ENCODE measurements around the gene JAZF1.

Gene JAZF1

GRCh38 chr7:28132959-28133870 is 47.4 kb downstream of the JAZF1 start:
- Histone ChIP-seq H4K91ac (ENCODE audit: low read depth, low read length, poor library complexity) (no peak overlapping the region), H3K27me3 (ENCODE audit: control insufficient read depth in 3 of 3, insufficient read depth in 3 of 3, low read depth in 1 of 3, low read length in 3 of 3) (peaks cover 0 to 4% (median 0%) of the 10 kb centered on the region in 3 experiments), H2AK5ac (ENCODE audit: low read depth, low read length) (no peak overlapping the region), H3K36me3 (replicated peaks in 1 of 2; ENCODE audit: control insufficient read depth in 2 of 2, insufficient read depth in 2 of 2, low read length in 2 of 2) (no peaks in the 10 kb centered on the region), H2BK120ac (ENCODE audit: low read depth, low read length) (no peak overlapping the region), H3K4me1 (ENCODE audit: control insufficient read depth in 2 of 2, insufficient read depth in 1 of 2, low read depth in 1 of 2, low read length in 2 of 2) (no peaks in the 10 kb centered on the region), H4K8ac (ENCODE audit: low read depth, low read length) (no peak overlapping the region), H3K79me1 (ENCODE audit: low read depth, low read length) (no peaks in the 10 kb centered on the region), H2BK12ac (ENCODE audit: low read length) (no peak overlapping the region), H3K4ac (ENCODE audit: low read length) (no peak overlapping the region), H3K9me3 (replicated peaks in 1 of 2; ENCODE audit: control insufficient read depth in 2 of 2, insufficient read depth in 1 of 2, low read depth in 1 of 2, low read length in 2 of 2) (no peaks in the 10 kb centered on the region), H2BK15ac (ENCODE audit: low read length) (no peak overlapping the region), H3K18ac (ENCODE audit: low read length) (no peak overlapping the region), H2BK5ac (ENCODE audit: low read length) (no peak overlapping the region), H3K23ac (ENCODE audit: low read depth, low read length, poor library complexity) (no peak overlapping the region), H3K27ac (replicated peaks; ENCODE audit: low read length) (no peak overlapping the region), H3K4me2 (ENCODE audit: insufficient read depth, low read length, poor library complexity, severe bottlenecking) (no peak overlapping the region), H3K14ac (ENCODE audit: low read length) (no peak overlapping the region), H3K9ac (ENCODE audit: low read depth, low read length, poor library complexity) (no peak overlapping the region), H3K4me3 (ENCODE audit: low read length in 2 of 2) (no peak overlapping the region), H2AFZ (ENCODE audit: low read length) (no peak overlapping the region)
- WGBS, 2 donors (ENCODE audit: extremely low coverage in 2 of 2, insufficient read length in 2 of 2, insufficient replicate concordance in 1 of 2) = no CpG with 5 or more reads among the region's 1 CpG
- DNase-seq (ENCODE audit: low spot score) = no peak

- Histone ChIP-seq H3K36me3 (replicated peaks in 1 of 2; ENCODE audit: control insufficient read depth in 2 of 2, insufficient read depth in 2 of 2, low read length in 2 of 2) (no peaks in the 10 kb centered on the region), H4K8ac (ENCODE audit: low read depth, low read length) (no peak overlapping the region), H2BK12ac (ENCODE audit: low read length) (no peak overlapping the region), H4K91ac (ENCODE audit: low read depth, low read length, poor library complexity) (no peak overlapping the region), H3K27ac (replicated peaks; ENCODE audit: low read length) (no peak overlapping the region), H3K4me2 (ENCODE audit: insufficient read depth, low read length, poor library complexity, severe bottlenecking) (no peak overlapping the region), H3K79me1 (ENCODE audit: low read depth, low read length) (no peaks in the 10 kb centered on the region), H3K4me1 (ENCODE audit: control insufficient read depth in 2 of 2, insufficient read depth in 1 of 2, low read depth in 1 of 2, low read length in 2 of 2) (peaks cover 0 to 1% of the 10 kb centered on the region in 2 donors), H3K23ac (ENCODE audit: low read depth, low read length, poor library complexity) (no peak overlapping the region), H3K18ac (ENCODE audit: low read length) (no peak overlapping the region), H3K4me3 (ENCODE audit: low read length in 2 of 2) (no peak overlapping the region), H3K9me3 (replicated peaks in 1 of 2; ENCODE audit: control insufficient read depth in 2 of 2, insufficient read depth in 1 of 2, low read depth in 1 of 2, low read length in 2 of 2) (no peaks in the 10 kb centered on the region), H3K9ac (ENCODE audit: low read depth, low read length, poor library complexity) (no peak overlapping the region), H2AK5ac (ENCODE audit: low read depth, low read length) (no peak overlapping the region), H3K27me3 (ENCODE audit: control insufficient read depth in 3 of 3, insufficient read depth in 3 of 3, low read depth in 1 of 3, low read length in 3 of 3) (no peaks in the 10 kb centered on the region), H2BK5ac (ENCODE audit: low read length) (no peak overlapping the region), H2BK120ac (ENCODE audit: low read depth, low read length) (no peak overlapping the region), H2AFZ (ENCODE audit: low read length) (no peak overlapping the region), H3K14ac (ENCODE audit: low read length) (no peak overlapping the region), H2BK15ac (ENCODE audit: low read length) (no peak overlapping the region), H3K4ac (ENCODE audit: low read length) (no peak overlapping the region)
- DNase-seq (ENCODE audit: low spot score) = no peak
- no CpG with 5 or more reads among the region's 3 CpGs for WGBS, 2 donors (ENCODE audit: extremely low coverage in 2 of 2, insufficient read length in 2 of 2, insufficient replicate concordance in 1 of 2)
These were observed 50.3 kb downstream of the JAZF1 start for GRCh38 chr7:28130277-28130676.

GRCh38 chr7:28128608-28129007 is 52.0 kb downstream of the JAZF1 start:
- no peak overlapping the region for H3K27ac ChIP-seq (replicated peaks; ENCODE audit: low read length)
- H3K18ac ChIP-seq (ENCODE audit: low read length) = no peak overlapping the region
- H3K9me3 ChIP-seq (replicated peaks in 1 of 2; ENCODE audit: control insufficient read depth in 2 of 2, insufficient read depth in 1 of 2, low read depth in 1 of 2, low read length in 2 of 2) = no peaks in the 10 kb centered on the region
- H3K4me2 ChIP-seq (ENCODE audit: insufficient read depth, low read length, poor library complexity, severe bottlenecking) = no peak overlapping the region
- no peak overlapping the region for H2AK5ac ChIP-seq (ENCODE audit: low read depth, low read length)
- H4K8ac ChIP-seq (ENCODE audit: low read depth, low read length) = no peak overlapping the region
- no peak overlapping the region for H3K9ac ChIP-seq (ENCODE audit: low read depth, low read length, poor library complexity)
- no peak overlapping the region for H2BK120ac ChIP-seq (ENCODE audit: low read depth, low read length)
- H2BK12ac ChIP-seq (ENCODE audit: low read length) = no peak overlapping the region
- no peak overlapping the region for H2BK15ac ChIP-seq (ENCODE audit: low read length)
- no peak overlapping the region for H3K4me3 ChIP-seq (ENCODE audit: low read length in 2 of 2)
- H3K27me3 ChIP-seq (ENCODE audit: control insufficient read depth in 3 of 3, insufficient read depth in 3 of 3, low read depth in 1 of 3, low read length in 3 of 3) = no peaks in the 10 kb centered on the region
- peaks cover 0 to 1% of the 10 kb centered on the region in 2 donors for H3K4me1 ChIP-seq (ENCODE audit: control insufficient read depth in 2 of 2, insufficient read depth in 1 of 2, low read depth in 1 of 2, low read length in 2 of 2)
- H3K79me1 ChIP-seq (ENCODE audit: low read depth, low read length) = no peaks in the 10 kb centered on the region
- H4K91ac ChIP-seq (ENCODE audit: low read depth, low read length, poor library complexity) = no peak overlapping the region
- no peaks in the 10 kb centered on the region for H3K36me3 ChIP-seq (replicated peaks in 1 of 2; ENCODE audit: control insufficient read depth in 2 of 2, insufficient read depth in 2 of 2, low read length in 2 of 2)
- H2BK5ac ChIP-seq (ENCODE audit: low read length) = no peak overlapping the region
- no peak overlapping the region for H2AFZ ChIP-seq (ENCODE audit: low read length)
- no peak overlapping the region for H3K14ac ChIP-seq (ENCODE audit: low read length)
- H3K23ac ChIP-seq (ENCODE audit: low read depth, low read length, poor library complexity) = no peak overlapping the region
- DNase-seq (ENCODE audit: low spot score) = no peak
- H3K4ac ChIP-seq (ENCODE audit: low read length) = no peak overlapping the region

GRCh38 chr7:28126410-28127041 is 54.1 kb downstream of the JAZF1 start:
- DNase-seq (ENCODE audit: low spot score) = no peak
- no CpG with 5 or more reads among the region's 5 CpGs for WGBS, 2 donors (ENCODE audit: extremely low coverage in 2 of 2, insufficient read length in 2 of 2, insufficient replicate concordance in 1 of 2)
- H3K27ac ChIP-seq (replicated peaks; ENCODE audit: low read length) = no peak overlapping the region

More at GRCh38 chr7:28126410-28127041, 54.1 kb downstream of the JAZF1 start:
- Histone ChIP-seq H4K8ac (ENCODE audit: low read depth, low read length) (no peak overlapping the region), H3K23ac (ENCODE audit: low read depth, low read length, poor library complexity) (no peak overlapping the region), H3K14ac (ENCODE audit: low read length) (no peak overlapping the region), H2BK15ac (ENCODE audit: low read length) (no peak overlapping the region), H2AK5ac (ENCODE audit: low read depth, low read length) (no peak overlapping the region), H3K18ac (ENCODE audit: low read length) (no peak overlapping the region), H3K9me3 (replicated peaks in 1 of 2; ENCODE audit: control insufficient read depth in 2 of 2, insufficient read depth in 1 of 2, low read depth in 1 of 2, low read length in 2 of 2) (no peaks in the 10 kb centered on the region), H4K91ac (ENCODE audit: low read depth, low read length, poor library complexity) (no peak overlapping the region), H2BK12ac (ENCODE audit: low read length) (no peak overlapping the region), H3K4ac (ENCODE audit: low read length) (no peak overlapping the region), H2BK120ac (ENCODE audit: low read depth, low read length) (no peak overlapping the region), H3K4me1 (ENCODE audit: control insufficient read depth in 2 of 2, insufficient read depth in 1 of 2, low read depth in 1 of 2, low read length in 2 of 2) (peaks cover 0 to 4% of the 10 kb centered on the region in 2 donors), H2BK5ac (ENCODE audit: low read length) (no peak overlapping the region), H3K4me3 (ENCODE audit: low read length in 2 of 2) (no peak overlapping the region), H3K9ac (ENCODE audit: low read depth, low read length, poor library complexity) (no peak overlapping the region), H3K79me1 (ENCODE audit: low read depth, low read length) (no peaks in the 10 kb centered on the region), H3K4me2 (ENCODE audit: insufficient read depth, low read length, poor library complexity, severe bottlenecking) (no peak overlapping the region), H3K36me3 (replicated peaks in 1 of 2; ENCODE audit: control insufficient read depth in 2 of 2, insufficient read depth in 2 of 2, low read length in 2 of 2) (no peaks in the 10 kb centered on the region), H3K27me3 (ENCODE audit: control insufficient read depth in 3 of 3, insufficient read depth in 3 of 3, low read depth in 1 of 3, low read length in 3 of 3) (no peaks in the 10 kb centered on the region), H2AFZ (ENCODE audit: low read length) (no peak overlapping the region)
